B cell (primary cell): ENCODE data around the gene WASF3. TPM values are rescaled to one million over a fixed set of nuclear protein-coding genes. Genes with fewer than 3 reads are reported as not detected.

ENCODE experiments used
- ATAC-seq: fragments of 200-7000 bp; cut with Tn5 transposase; one replicate; pipeline ENCODE4 v1.10.0; 2021; ENCODE audit warnings: low read depth, mild to moderate bottlenecking, moderate number of reproducible peaks, moderate library complexity
- CTCF ChIA-PET: fragments of 350-600 bp; sonication (Branson Sonifier 250); formaldehyde crosslinking; loops from one replicate; lab custom pipeline; 2021; ENCODE audit warnings: antibody characterized with exemption, inconsistent platforms; lab: Charles Lee
- POLR2A ChIA-PET: fragments of 350-600 bp; sonication (Branson Sonifier 250); formaldehyde crosslinking; loops from one replicate; lab custom pipeline; 2021; ENCODE audit warnings: antibody characterized with exemption; lab: Charles Lee
- DNase-seq: peaks from one replicate; pipeline ENCODE4 v3.0.0; 2013
- H2AFZ ChIP-seq: 2 replicates; pipeline ENCODE4 v1.6.1; 2012; ENCODE audit warnings: mild to moderate bottlenecking, low read depth, low read length; ENCODE audit not compliant: insufficient read depth, poor library complexity, severe bottlenecking
- H3K27ac ChIP-seq, 2 donors: 1 replicate in 1 of 2; 2 replicates in 1 of 2; pipeline ENCODE4 v1.5.1; 2012 to 2013; ENCODE audit warnings: low read length in 2 of 2, mild to moderate bottlenecking in 2 of 2, moderate library complexity in 1 of 2
- H3K27me3 ChIP-seq, 4 experiments: fragments of 200-600 bp in 1 of 4; sonication (generic) in 1 of 4; replicated peaks in 1 of 4; 1 replicate in 2 of 4; 2 replicates in 2 of 4; pipeline versions ENCODE4 v1.6.1 to v1.7.0; 2013 to 2016; ENCODE audit warnings: low read length in 3 of 4, mild to moderate bottlenecking in 2 of 4, mixed read lengths in 1 of 4, moderate library complexity in 1 of 4; ENCODE audit not compliant: insufficient read depth in 4 of 4, control insufficient read depth in 3 of 4; ENCODE audit errors: control extremely low read depth in 1 of 4
- H3K36me3 ChIP-seq, 2 experiments: replicated peaks in 1 of 2; 1 replicate in 1 of 2; 2 replicates in 1 of 2; pipeline versions ENCODE4 v1.6.1 to v1.7.1; 2013; ENCODE audit warnings: low read length in 1 of 2; ENCODE audit not compliant: insufficient read depth in 2 of 2, control insufficient read depth in 1 of 2; ENCODE audit errors: control extremely low read depth in 1 of 2, extremely low read depth in 1 of 2
- H3K4me1 ChIP-seq, 2 donors: fragments of 200-600 bp in 1 of 2; sonication (generic) in 1 of 2; 1 replicate in 1 of 2; 2 replicates in 1 of 2; pipeline versions ENCODE4 v1.5.1 to v1.6.1; 2013 to 2017; ENCODE audit warnings: low read length in 2 of 2; ENCODE audit not compliant: control insufficient read depth in 2 of 2, insufficient read depth in 2 of 2
- H3K4me2 ChIP-seq: replicated peaks from 2 replicates; pipeline ENCODE3; 2012; ENCODE audit warnings: mild to moderate bottlenecking, low read depth, low read length; ENCODE audit not compliant: poor library complexity, severe bottlenecking
- H3K4me3 ChIP-seq, 5 experiments: fragments of 200-600 bp in 1 of 5; sonication (generic) in 1 of 5; 1 replicate in 3 of 5; 2 replicates in 2 of 5; pipeline versions ENCODE4 v1.5.1 to v1.7.0; 2011 to 2016; ENCODE audit warnings: low read length in 4 of 5, mild to moderate bottlenecking in 4 of 5, low read depth in 2 of 5, control low read depth in 1 of 5, moderate library complexity in 1 of 5; ENCODE audit not compliant: insufficient read depth in 1 of 5; ENCODE audit errors: control extremely low read depth in 1 of 5, extremely low read depth in 1 of 5
- H3K79me2 ChIP-seq: fragments of 200-600 bp; sonication (generic); one replicate; pipeline ENCODE4 v1.6.0; 2016; ENCODE audit warnings: low read length; ENCODE audit not compliant: control insufficient read depth, insufficient read depth
- H3K9ac ChIP-seq: fragments of 200-600 bp; sonication (generic); 2 replicates; pipeline ENCODE4 v1.6.1; 2017; ENCODE audit warnings: mild to moderate bottlenecking, low read length, moderate library complexity
- H3K9me3 ChIP-seq, 3 donors: one replicate each; pipeline versions ENCODE4 v1.6.1 to v1.7.1; 2013; ENCODE audit warnings: low read length in 2 of 3; ENCODE audit not compliant: control insufficient read depth in 2 of 3, insufficient read depth in 1 of 3; ENCODE audit errors: control extremely low read depth in 1 of 3
- H4K20me1 ChIP-seq: 2 replicates; pipeline ENCODE4 v1.6.0; 2012; ENCODE audit warnings: mild to moderate bottlenecking, low read length; ENCODE audit not compliant: insufficient read depth, control insufficient read depth, poor library complexity, severe bottlenecking
- H3K27ac Mint-ChIP-seq: one replicate; pipeline ENCODE4 v1.8.0; 2021; ENCODE audit warnings: mixed read lengths
- H3K27me3 Mint-ChIP-seq: one replicate; pipeline ENCODE4 v1.8.0; 2021; ENCODE audit warnings: mixed read lengths
- H3K4me1 Mint-ChIP-seq: one replicate; pipeline ENCODE4 v1.8.0; 2021; ENCODE audit warnings: mixed read lengths
- H3K4me3 Mint-ChIP-seq: one replicate; pipeline ENCODE4 v1.8.0; 2021; ENCODE audit warnings: mixed read lengths
- H3K9me3 Mint-ChIP-seq: one replicate; pipeline ENCODE4 v1.8.0; 2022; ENCODE audit warnings: mixed read lengths; ENCODE audit not compliant: insufficient read depth
- EZH2 ChIP-seq: IDR thresholded peaks from 2 replicates; pipeline ENCODE4 v1.6.1; 2012; ENCODE audit warnings: borderline replicate concordance, low read depth, mild to moderate bottlenecking, moderate library complexity, low read length; ENCODE audit not compliant: insufficient read depth, poor library complexity, severe bottlenecking
- WGBS: methylation state at CpG from one replicate; pipeline ENCODE4 v1.1.5; 2013; ENCODE audit warnings: missing lambda C conversion rate; ENCODE audit not compliant: insufficient coverage; 5-methylcytosine and 5-hydroxymethylcytosine counted together
- intact Hi-C: fragments of 100-400 bp; cut with micrococcal nuclease; formaldehyde crosslinking; loops from one replicate; pipeline ENCODE4 v1.10.0; 2022
- polyA plus RNA-seq: library from polyadenylated mRNA; depleted of rRNA; stranded (reverse); fragments of >200 nt; gene quantifications from 2 replicates; pipeline ENCODE4 v1.2.3, GENCODE V29; 2012
- total RNA-seq, 2 donors: library from RNA; stranded (reverse); fragments of 120-200 nt in 1 of 2; gene quantifications; 1 replicate in 1 of 2; 2 replicates in 1 of 2; pipeline versions ENCODE4 v1.2.3 to v1.2.4, GENCODE V29; 2013 to 2022
- TF ChIP-seq, protein P1 (sequence below): fragments of 200-600 bp; IDR thresholded peaks from one replicate; pipeline ENCODE4 v1.8.0; 2022; ENCODE audit warnings: antibody characterized with exemption, mild to moderate bottlenecking

WASF3 gene
- total and polyA plus RNA-seq, 2 donors (not counting 1 experiment from before 2014, with no cell fraction given) = 0.18 to 0.89 TPM

DNA sequence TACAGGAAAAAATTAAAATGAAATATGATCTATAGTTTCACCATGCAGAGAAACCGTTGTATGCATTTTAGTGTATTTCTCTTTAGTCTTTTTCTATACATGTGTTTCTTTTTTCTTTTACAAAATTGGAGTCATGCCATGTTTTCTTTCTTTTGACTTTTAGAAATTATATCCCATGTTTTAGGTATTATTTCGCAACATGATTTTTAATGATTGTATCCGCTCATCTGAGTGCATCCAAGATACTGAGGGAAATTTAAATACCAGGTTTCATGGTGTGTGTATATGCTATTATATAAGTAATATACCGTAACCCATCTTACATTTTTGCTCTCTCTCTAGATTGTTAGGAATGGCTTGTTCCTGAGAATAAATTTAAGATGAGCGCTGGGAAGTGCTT lies 120.8 kb downstream of the WASF3 start:
- no peaks in the 10 kb centered on the region for H3K27me3 ChIP-seq

DNA sequence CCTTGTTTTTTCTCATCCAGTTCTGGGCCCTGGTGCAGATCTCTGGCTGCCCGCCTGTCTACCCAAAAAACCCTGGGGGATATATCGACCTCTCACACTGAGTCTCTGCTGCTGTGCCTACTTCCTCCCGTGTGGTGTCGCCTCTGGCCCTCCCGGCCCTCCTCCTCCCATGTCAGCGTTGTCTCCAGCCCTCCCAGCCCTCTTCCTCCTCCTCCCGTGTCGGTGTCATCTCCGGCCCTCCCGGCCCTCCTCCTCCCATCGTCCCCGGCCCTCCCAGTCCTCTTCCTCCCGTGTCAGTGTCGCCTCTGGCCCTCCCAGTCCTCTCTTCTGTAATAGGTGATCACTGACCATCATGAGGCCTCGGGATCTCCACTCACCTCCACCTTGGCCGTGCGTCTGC lies 121.3 kb downstream of the WASF3 start:
- Mint-ChIP-seq H3K4me1 (no peaks in the 10 kb centered on the region), H3K27ac (no peak overlapping the region), H3K9me3 (no peaks in the 10 kb centered on the region), H3K27me3 (peaks cover 13% of the 10 kb centered on the region), H3K4me3 (no peak overlapping the region)
- no peak for ATAC-seq
- Histone ChIP-seq H3K9ac (no peak overlapping the region), H3K4me3 (no peak overlapping the region), H4K20me1 (no peaks in the 10 kb centered on the region), H3K4me2 (no peak overlapping the region), H3K9me3 (no peaks in the 10 kb centered on the region), H3K79me2 (no peaks in the 10 kb centered on the region), H3K36me3 (no peaks in the 10 kb centered on the region), H3K4me1 (no peaks in the 10 kb centered on the region), H2AFZ (no peak overlapping the region), H3K27me3 (no peaks in the 10 kb centered on the region), H3K27ac (no peak overlapping the region)
- ChIA-PET POLR2A (no interaction called here), CTCF (no interaction called here)
- intact Hi-C loops = no loop called here
- 92% methylated on average over 17 of the region's 17 CpGs for WGBS
- TF ChIP-seq, protein P1, sequence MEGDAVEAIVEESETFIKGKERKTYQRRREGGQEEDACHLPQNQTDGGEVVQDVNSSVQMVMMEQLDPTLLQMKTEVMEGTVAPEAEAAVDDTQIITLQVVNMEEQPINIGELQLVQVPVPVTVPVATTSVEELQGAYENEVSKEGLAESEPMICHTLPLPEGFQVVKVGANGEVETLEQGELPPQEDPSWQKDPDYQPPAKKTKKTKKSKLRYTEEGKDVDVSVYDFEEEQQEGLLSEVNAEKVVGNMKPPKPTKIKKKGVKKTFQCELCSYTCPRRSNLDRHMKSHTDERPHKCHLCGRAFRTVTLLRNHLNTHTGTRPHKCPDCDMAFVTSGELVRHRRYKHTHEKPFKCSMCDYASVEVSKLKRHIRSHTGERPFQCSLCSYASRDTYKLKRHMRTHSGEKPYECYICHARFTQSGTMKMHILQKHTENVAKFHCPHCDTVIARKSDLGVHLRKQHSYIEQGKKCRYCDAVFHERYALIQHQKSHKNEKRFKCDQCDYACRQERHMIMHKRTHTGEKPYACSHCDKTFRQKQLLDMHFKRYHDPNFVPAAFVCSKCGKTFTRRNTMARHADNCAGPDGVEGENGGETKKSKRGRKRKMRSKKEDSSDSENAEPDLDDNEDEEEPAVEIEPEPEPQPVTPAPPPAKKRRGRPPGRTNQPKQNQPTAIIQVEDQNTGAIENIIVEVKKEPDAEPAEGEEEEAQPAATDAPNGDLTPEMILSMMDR = no peak
- TF ChIP-seq EZH2 = no peak
- no peak for DNase-seq

More for the DNA sequence above, 120.8 kb downstream of the WASF3 start:
- DNase-seq (no peak), ATAC-seq (no peak)
- WGBS = 83% methylated on average over 1 of the region's 5 CpGs
- POLR2A ChIA-PET = no interaction called here
- H3K4me2 ChIP-seq = no peak overlapping the region
- no peak overlapping the region for H3K27ac ChIP-seq
- no peak overlapping the region for H2AFZ ChIP-seq
- no peaks in the 10 kb centered on the region for H3K9me3 ChIP-seq
- H3K4me1 ChIP-seq = no peaks in the 10 kb centered on the region
- CTCF ChIA-PET = no interaction called here
- H3K4me3 ChIP-seq = no peak overlapping the region
- H3K27me3 Mint-ChIP-seq = peaks cover 13% of the 10 kb centered on the region
- no peaks in the 10 kb centered on the region for H4K20me1 ChIP-seq
- no peak for TF ChIP-seq EZH2
- TF ChIP-seq, protein P1 = no peak
- H3K4me3 Mint-ChIP-seq = no peak overlapping the region
- H3K9ac ChIP-seq = no peak overlapping the region
- intact Hi-C loops = no loop called here
- no peak overlapping the region for H3K27ac Mint-ChIP-seq
- no peaks in the 10 kb centered on the region for H3K79me2 ChIP-seq
- H3K4me1 Mint-ChIP-seq = no peaks in the 10 kb centered on the region
- no peaks in the 10 kb centered on the region for H3K36me3 ChIP-seq
- H3K9me3 Mint-ChIP-seq = no peaks in the 10 kb centered on the region
